HepG2 (cell line): ENCODE results near the gene SLC35A1. TPM values are rescaled to one million over a fixed set of nuclear protein-coding genes. Genes with fewer than 3 reads are reported as not detected.

Experiments used
- ATAC-seq: fragments of 200-7000 bp; cut with Tn5 transposase; 3 replicates; pipeline ENCODE4 v1.9.1; 2020; ENCODE audit warnings: mild to moderate bottlenecking, moderate library complexity
- Bru-seq: library from RNA; stranded (reverse); fragments of 400-500 nt; gene quantifications from one replicate; lab custom pipeline; 2021; lab: Mats Ljungman, UMichigan
- BruChase-seq, 2 experiments: library from RNA; stranded (reverse); fragments of 400-500 nt; gene quantifications; one replicate each; lab custom pipeline; 2021; lab: Mats Ljungman, UMichigan
- BruUV-seq: library from RNA; stranded (reverse); fragments of 400-500 nt; replicated peaks from 2 replicates; lab custom pipeline; 2021; lab: Mats Ljungman, UMichigan
- CTCF ChIA-PET: fragments of 300-600 bp; formaldehyde crosslinking; extraction: SDS; loops from one replicate; lab custom pipeline; 2021; ENCODE audit warnings: low total read pairs, inconsistent platforms, low intra/inter-chr PET ratio; lab: Yijun Ruan, JAX
- POLR2A ChIA-PET: fragments of 350-600 bp; sonication (Branson Sonifier 250); formaldehyde crosslinking; loops from one replicate; lab custom pipeline; 2020; ENCODE audit warnings: antibody characterized with exemption, inconsistent platforms; lab: Yijun Ruan, JAX
- DNase-seq: peaks from one replicate; pipeline ENCODE4 v3.0.0-alpha.2; 2015; ENCODE audit warnings: low spot score
- FAIRE-seq: peaks from 3 replicates; lab custom pipeline; 2011; peaks lifted over from hg19 to GRCh38; lab: Jason Lieb, UNC
- H2AFZ ChIP-seq: one replicate; pipeline ENCODE4 v1.6.1; 2011; ENCODE audit warnings: low read length, inconsistent platforms
- H3K27ac ChIP-seq: fragments of 300-600 bp; 3 replicates; pipeline ENCODE4 v1.8.0; 2011; ENCODE audit warnings: mixed run types, mild to moderate bottlenecking, mixed read lengths, low read length, inconsistent platforms; ENCODE audit not compliant: insufficient read depth; ENCODE audit errors: extremely low read length
- H3K27me3 ChIP-seq, 2 experiments: fragments of 200-600 bp in 1 of 2; 2 replicates in 1 of 2; 3 replicates in 1 of 2; pipeline versions ENCODE4 v1.6.0 to v1.8.0; 2011; ENCODE audit warnings: low read length in 2 of 2, mild to moderate bottlenecking in 2 of 2, moderate library complexity in 2 of 2, inconsistent platforms in 1 of 2; ENCODE audit not compliant: insufficient read depth in 2 of 2, control insufficient read depth in 1 of 2
- H3K36me3 ChIP-seq, 2 experiments: fragments of 200-600 bp in 1 of 2; replicated peaks in 1 of 2; 2 replicates in 1 of 2; 3 replicates in 1 of 2; pipeline versions ENCODE4 v1.5.1 to v1.8.0; 2011; ENCODE audit warnings: low read length in 2 of 2, inconsistent platforms in 1 of 2; ENCODE audit not compliant: insufficient read depth in 2 of 2, control insufficient read depth in 1 of 2
- H3K4me1 ChIP-seq: 2 replicates; pipeline ENCODE4 v1.5.1; 2012; ENCODE audit warnings: low read length, inconsistent platforms; ENCODE audit not compliant: insufficient read depth
- H3K4me2 ChIP-seq: 2 replicates; pipeline ENCODE4 v1.6.0; 2011; ENCODE audit warnings: low read depth, low read length, inconsistent platforms
- H3K4me3 ChIP-seq, 3 experiments: fragments of 200-600 bp in 1 of 3; sonication (generic), shearing (Covaris generic) in 1 of 3; replicated peaks in 1 of 3; 2 replicates each; pipeline ENCODE4 v1.5.1; 2011 to 2016; ENCODE audit warnings: low read length in 3 of 3, inconsistent platforms in 2 of 3, low read depth in 2 of 3, mild to moderate bottlenecking in 2 of 3, control low read depth in 1 of 3, mixed read lengths in 1 of 3; ENCODE audit not compliant: insufficient read depth in 1 of 3
- H3K79me2 ChIP-seq: one replicate; pipeline ENCODE4 v1.6.1; 2011; ENCODE audit warnings: low read length, inconsistent platforms; ENCODE audit not compliant: insufficient read depth
- H3K9ac ChIP-seq: 2 replicates; pipeline ENCODE4 v1.6.0; 2011; ENCODE audit warnings: mild to moderate bottlenecking, low read depth, low read length, inconsistent platforms; ENCODE audit not compliant: insufficient read depth
- H3K9me3 ChIP-seq: 2 replicates; pipeline ENCODE4 v1.5.1; 2012; ENCODE audit warnings: mild to moderate bottlenecking, low read length
- H4K20me1 ChIP-seq: 2 replicates; pipeline ENCODE4 v1.6.0; 2011; ENCODE audit warnings: inconsistent platforms, mild to moderate bottlenecking, low read length, moderate library complexity; ENCODE audit not compliant: insufficient read depth
- FOXA1 ChIP-seq, 2 experiments: fragments of 450-650 bp in 1 of 2; sonication (generic) in 1 of 2; formaldehyde crosslinking in 1 of 2; IDR thresholded peaks; 2 replicates each; pipeline versions ENCODE4 v1.4.0 to v1.6.1; 2016 to 2020; ENCODE audit warnings: missing genetic modification reagents in 1 of 2
- IRX3 ChIP-seq: sonication (generic); formaldehyde crosslinking; IDR thresholded peaks from 2 replicates; pipeline ENCODE4 v1.8.1; 2023; ENCODE audit warnings: mild to moderate bottlenecking, low read depth, missing genetic modification reagents, borderline replicate concordance
- KLF6 ChIP-seq: IDR thresholded peaks from 2 replicates; pipeline ENCODE4 v1.8.0; 2016; ENCODE audit warnings: missing biosample characterization, missing genetic modification reagents
- SIN3B ChIP-seq: fragments of 150-350 bp; IDR thresholded peaks from 2 replicates; pipeline ENCODE4 v1.6.1; 2014; ENCODE audit warnings: low read length
- ZNF557 ChIP-seq: sonication (generic); formaldehyde crosslinking; IDR thresholded peaks from 2 replicates; pipeline ENCODE4 v1.4.0; 2020; ENCODE audit warnings: missing genetic modification reagents
- ZNF619 ChIP-seq: sonication (generic); formaldehyde crosslinking; IDR thresholded peaks from 2 replicates; pipeline ENCODE4 v1.4.0; 2020; ENCODE audit warnings: mild to moderate bottlenecking, missing genetic modification reagents
- WGBS: methylation state at CpG from one replicate; pipeline ENCODE4 v1.1.6; 2017; ENCODE audit warnings: low lambda C conversion rate; 5-methylcytosine and 5-hydroxymethylcytosine counted together
- in situ Hi-C: cut with HindIII; loops from 2 replicates; pipeline ENCODE4 v1.10.0; 2017; ENCODE audit warnings: low pct_unique_long_range_greater_than_20kb; ENCODE audit not compliant: extremely low pct_ligation_motif_present
- intact Hi-C: fragments of 100-400 bp; cut with micrococcal nuclease; formaldehyde crosslinking; loops from one replicate; pipeline ENCODE4 v1.10.0; 2022; ENCODE audit not compliant: unreplicated experiment
- long read RNA-seq, 2 experiments: library from RNA in 1 of 2; library from polyadenylated mRNA in 1 of 2; stranded (forward) in 1 of 2; unstranded in 1 of 2; transcript quantifications; one replicate each; pipeline ENCODE4 v2.0.0, GENCODE V29; 2019 to 2022
- polyA minus RNA-seq, 3 experiments: library from RNA; depleted of rRNA, polyadenylated mRNA; stranded (reverse); fragments of >200 nt; gene quantifications; 2 replicates each; pipeline ENCODE4 v1.2.3, GENCODE V29; 2011; ENCODE audit warnings: low replicate concordance in 1 of 3
- polyA plus RNA-seq, 8 experiments: library from polyadenylated mRNA; depleted of rRNA in 3 of 8; stranded (reverse) in 7 of 8; unstranded in 1 of 8; fragments of >200 nt; fragmentation: Illumina TruSeq in 4 of 8; extraction: Trizol in 4 of 8; gene quantifications; 2 replicates each; pipeline versions ENCODE4 v1.2.1 to v1.2.3, GENCODE V29; 2011 to 2016; ENCODE audit warnings: low read depth in 4 of 8, missing spikeins in 1 of 8, mixed read lengths in 1 of 8; ENCODE audit not compliant: insufficient read depth in 1 of 8
- total RNA-seq, 5 experiments: library from RNA; depleted of rRNA; stranded (reverse); fragments of >200 nt; fragmentation: Illumina TruSeq; extraction: Trizol; gene quantifications; 2 replicates each; pipeline ENCODE4 v1.2.3, GENCODE V29; 2016; ENCODE audit warnings: low read depth in 1 of 5
- TF ChIP-seq, protein P1 (sequence below): fragments of 450-650 bp; IDR thresholded peaks from 2 replicates; pipeline ENCODE4 v1.6.1; 2016
- TF ChIP-seq, protein P2 (sequence below): sonication (generic); formaldehyde crosslinking; IDR thresholded peaks from 2 replicates; pipeline ENCODE4 v1.4.0; 2020; ENCODE audit warnings: mild to moderate bottlenecking, missing genetic modification reagents

SLC35A1 gene, protein sequence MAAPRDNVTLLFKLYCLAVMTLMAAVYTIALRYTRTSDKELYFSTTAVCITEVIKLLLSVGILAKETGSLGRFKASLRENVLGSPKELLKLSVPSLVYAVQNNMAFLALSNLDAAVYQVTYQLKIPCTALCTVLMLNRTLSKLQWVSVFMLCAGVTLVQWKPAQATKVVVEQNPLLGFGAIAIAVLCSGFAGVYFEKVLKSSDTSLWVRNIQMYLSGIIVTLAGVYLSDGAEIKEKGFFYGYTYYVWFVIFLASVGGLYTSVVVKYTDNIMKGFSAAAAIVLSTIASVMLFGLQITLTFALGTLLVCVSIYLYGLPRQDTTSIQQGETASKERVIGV
- total RNA-seq (2016; rRNA removed; fragmentation: Illumina TruSeq; extraction: Trizol) = 15.6 and 24.8 TPM in 2 replicates
- 3.0 and 4.8 TPM in 2 replicates for total RNA-seq (2016; cell fraction: cytosol; rRNA removed; fragmentation: Illumina TruSeq; extraction: Trizol; ENCODE audit: low read depth)
- 13.6 and 24.2 TPM in 2 replicates for total RNA-seq (2016; cell fraction: insoluble cytoplasmic fraction; rRNA removed; fragmentation: Illumina TruSeq; extraction: Trizol)
- total RNA-seq (2016; cell fraction: membrane; rRNA removed; fragmentation: Illumina TruSeq; extraction: Trizol) = 8.4 and 10.7 TPM in 2 replicates
- 22.2 and 26.7 TPM in 2 replicates for total RNA-seq (2016; cell fraction: nucleus; rRNA removed; fragmentation: Illumina TruSeq; extraction: Trizol)
- 20.4 and 25.1 TPM in 2 replicates for polyA plus RNA-seq (2011; rRNA removed)
- polyA plus RNA-seq (2011; cell fraction: cytosol; rRNA removed) = 8.6 and 13.3 TPM in 2 replicates
- 10.2 and 14.0 TPM in 2 replicates for polyA plus RNA-seq (2011; cell fraction: nucleus; rRNA removed)
- 15.3 and 16.9 TPM in 2 replicates for polyA plus RNA-seq (2012)
- 2.6 and 3.1 TPM in 2 replicates for polyA plus RNA-seq (2016; cell fraction: cytosol; fragmentation: Illumina TruSeq; extraction: Trizol; ENCODE audit: low read depth)
- polyA plus RNA-seq (2016; cell fraction: insoluble cytoplasmic fraction; fragmentation: Illumina TruSeq; extraction: Trizol; ENCODE audit: low read depth) = 11.7 and 13.5 TPM in 2 replicates
- 5.5 and 5.8 TPM in 2 replicates for polyA plus RNA-seq (2016; cell fraction: membrane; fragmentation: Illumina TruSeq; extraction: Trizol; ENCODE audit: low read depth)
- 36.5 and 40.7 TPM in 2 replicates for polyA plus RNA-seq (2016; cell fraction: nucleus; fragmentation: Illumina TruSeq; extraction: Trizol; ENCODE audit: insufficient read depth, low read depth)
- 10.6 and 11.7 TPM in 2 replicates for polyA minus RNA-seq (2011; rRNA and poly(A)+ RNA removed; ENCODE audit: low replicate concordance)
- 7.8 and 8.2 TPM in 2 replicates for polyA minus RNA-seq (2011; cell fraction: cytosol; rRNA and poly(A)+ RNA removed)
- 16.2 and 17.5 TPM in 2 replicates for polyA minus RNA-seq (2011; cell fraction: nucleus; rRNA and poly(A)+ RNA removed)
- Bru-seq, nascent RNA = percentile 66 among the genes with signal in this experiment
- BruChase-seq, experiment 1, labeled RNA remaining after a 6-hour chase = percentile 79 among the genes with signal in this experiment
- percentile 74 among the genes with signal in this experiment for BruChase-seq, experiment 2, labeled RNA remaining after a 2-hour chase
- long read RNA-seq, experiment 1, transcript SLC35A1-201 (8 exons, 1,851 nt) = major isoform, 7 of 12 reads
- long read RNA-seq, experiment 1, partial matches to known transcripts = 4 of 12 reads
- long read RNA-seq, experiment 1, other reads (novel, unspliced or antisense) = 1 of 12 reads
- long read RNA-seq, experiment 2, transcript SLC35A1-201 (8 exons, 1,851 nt) = major isoform, 8 of 18 reads
- long read RNA-seq, experiment 2, partial matches to known transcripts = 4 of 18 reads
- long read RNA-seq, experiment 2, other reads (novel, unspliced or antisense) = 6 of 18 reads

DNA sequence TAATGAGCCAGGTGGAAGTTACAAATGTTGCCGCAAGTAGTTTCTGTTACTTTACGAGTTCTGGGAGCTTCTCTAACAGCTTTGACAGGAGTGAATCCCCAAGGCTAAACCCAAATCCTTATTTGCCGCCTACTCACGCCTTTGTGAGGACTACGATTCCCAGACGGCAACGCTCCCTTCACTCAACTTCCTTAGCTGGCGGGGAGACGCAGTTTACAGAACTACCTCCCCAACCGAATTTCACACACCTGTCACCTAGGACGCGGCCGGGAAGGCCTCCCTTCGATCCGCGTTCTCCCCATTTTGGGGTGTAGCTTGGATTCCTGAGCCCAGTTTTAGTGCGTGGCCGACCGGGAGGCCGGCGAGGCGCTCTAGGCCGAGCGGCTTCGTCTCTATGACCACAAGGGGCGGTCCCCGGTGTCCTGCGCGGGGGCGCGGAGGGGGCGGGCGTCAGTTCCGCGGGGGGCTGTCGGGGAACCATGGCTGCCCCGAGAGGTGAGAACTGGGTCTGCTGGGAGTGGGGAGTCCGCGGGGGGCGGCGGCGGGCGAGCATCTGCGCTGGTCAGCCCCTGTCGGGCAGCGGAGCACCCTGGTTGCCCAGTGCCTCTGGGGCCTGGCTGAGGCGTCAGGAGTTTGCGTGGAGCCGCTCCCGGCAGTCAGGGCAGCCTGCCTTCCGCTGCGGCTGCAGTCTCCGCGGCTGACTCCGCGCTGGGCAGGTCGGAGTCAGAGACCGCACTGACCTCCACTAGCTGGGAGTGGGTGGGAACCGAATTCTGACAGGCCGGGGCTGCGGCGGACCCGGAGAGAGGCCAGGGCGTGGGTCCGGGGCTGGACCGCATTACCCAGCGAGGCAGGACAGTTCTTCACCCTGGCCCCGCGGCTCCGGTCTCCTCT is at the start of gene SLC35A1:
Gene SLC35A1, plus strand, starts transcription at position 450 of the 894 bp plus-strand sequence. Its CDS starts 30 bp downstream, at position 480.
- POLR2A ChIA-PET = no interaction called here
- H3K79me2 ChIP-seq = peaks cover 9% of the 10 kb centered on the region
- 0 out of 5 replicates have a peak, but pooled peaks cover 0 to 1% of the 10 kb centered on the region in 2 experiments for H3K36me3 ChIP-seq
- in situ Hi-C loops = no loop called here
- H3K4me3 ChIP-seq = peak within 1 kb of the TSS; percentile 91 to 100 (median 94)
- BruUV-seq = no TSS peak
- no peaks in the 10 kb centered on the region for H3K9me3 ChIP-seq
- H3K4me1 ChIP-seq = peaks cover 27% of the 10 kb centered on the region
- H4K20me1 ChIP-seq = no peaks in the 10 kb centered on the region
- no peaks in the 10 kb centered on the region; a peak in 1 of 5 replicates for H3K27me3 ChIP-seq
- H3K4me2 ChIP-seq = peak within 1 kb of the TSS; percentile 96
- H3K9ac ChIP-seq = peak within 1 kb of the TSS; percentile 85
- H2AFZ ChIP-seq = peak within 1 kb of the TSS; percentile 99
- ATAC-seq (peak; percentile 98), FAIRE-seq (peak; percentile 81), DNase-seq (peak; percentile 60)
- intact Hi-C loops = loop anchor here (1.0 to 5.0 kb wide), 3 partner anchors 65 to 150 kb away; partner anchors contain the start of genes CFAP206 and SMIM8
- CTCF ChIA-PET = no interaction called here
- 0% methylated on average over 12 of the region's 70 CpGs for WGBS
- peak within 1 kb of the TSS; percentile 71 for H3K27ac ChIP-seq
- no peak for TF ChIP-seq ZNF619 (CRISPR knock-in tag)
- no peak for TF ChIP-seq SIN3B
- TF ChIP-seq, protein P1, sequence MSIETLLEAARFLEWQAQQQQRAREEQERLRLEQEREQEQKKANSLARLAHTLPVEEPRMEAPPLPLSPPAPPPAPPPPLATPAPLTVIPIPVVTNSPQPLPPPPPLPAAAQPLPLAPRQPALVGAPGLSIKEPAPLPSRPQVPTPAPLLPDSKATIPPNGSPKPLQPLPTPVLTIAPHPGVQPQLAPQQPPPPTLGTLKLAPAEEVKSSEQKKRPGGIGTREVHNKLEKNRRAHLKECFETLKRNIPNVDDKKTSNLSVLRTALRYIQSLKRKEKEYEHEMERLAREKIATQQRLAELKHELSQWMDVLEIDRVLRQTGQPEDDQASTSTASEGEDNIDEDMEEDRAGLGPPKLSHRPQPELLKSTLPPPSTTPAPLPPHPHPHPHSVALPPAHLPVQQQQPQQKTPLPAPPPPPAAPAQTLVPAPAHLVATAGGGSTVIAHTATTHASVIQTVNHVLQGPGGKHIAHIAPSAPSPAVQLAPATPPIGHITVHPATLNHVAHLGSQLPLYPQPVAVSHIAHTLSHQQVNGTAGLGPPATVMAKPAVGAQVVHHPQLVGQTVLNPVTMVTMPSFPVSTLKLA = no peak
- TF ChIP-seq IRX3 = no peak
- TF ChIP-seq, protein P2, sequence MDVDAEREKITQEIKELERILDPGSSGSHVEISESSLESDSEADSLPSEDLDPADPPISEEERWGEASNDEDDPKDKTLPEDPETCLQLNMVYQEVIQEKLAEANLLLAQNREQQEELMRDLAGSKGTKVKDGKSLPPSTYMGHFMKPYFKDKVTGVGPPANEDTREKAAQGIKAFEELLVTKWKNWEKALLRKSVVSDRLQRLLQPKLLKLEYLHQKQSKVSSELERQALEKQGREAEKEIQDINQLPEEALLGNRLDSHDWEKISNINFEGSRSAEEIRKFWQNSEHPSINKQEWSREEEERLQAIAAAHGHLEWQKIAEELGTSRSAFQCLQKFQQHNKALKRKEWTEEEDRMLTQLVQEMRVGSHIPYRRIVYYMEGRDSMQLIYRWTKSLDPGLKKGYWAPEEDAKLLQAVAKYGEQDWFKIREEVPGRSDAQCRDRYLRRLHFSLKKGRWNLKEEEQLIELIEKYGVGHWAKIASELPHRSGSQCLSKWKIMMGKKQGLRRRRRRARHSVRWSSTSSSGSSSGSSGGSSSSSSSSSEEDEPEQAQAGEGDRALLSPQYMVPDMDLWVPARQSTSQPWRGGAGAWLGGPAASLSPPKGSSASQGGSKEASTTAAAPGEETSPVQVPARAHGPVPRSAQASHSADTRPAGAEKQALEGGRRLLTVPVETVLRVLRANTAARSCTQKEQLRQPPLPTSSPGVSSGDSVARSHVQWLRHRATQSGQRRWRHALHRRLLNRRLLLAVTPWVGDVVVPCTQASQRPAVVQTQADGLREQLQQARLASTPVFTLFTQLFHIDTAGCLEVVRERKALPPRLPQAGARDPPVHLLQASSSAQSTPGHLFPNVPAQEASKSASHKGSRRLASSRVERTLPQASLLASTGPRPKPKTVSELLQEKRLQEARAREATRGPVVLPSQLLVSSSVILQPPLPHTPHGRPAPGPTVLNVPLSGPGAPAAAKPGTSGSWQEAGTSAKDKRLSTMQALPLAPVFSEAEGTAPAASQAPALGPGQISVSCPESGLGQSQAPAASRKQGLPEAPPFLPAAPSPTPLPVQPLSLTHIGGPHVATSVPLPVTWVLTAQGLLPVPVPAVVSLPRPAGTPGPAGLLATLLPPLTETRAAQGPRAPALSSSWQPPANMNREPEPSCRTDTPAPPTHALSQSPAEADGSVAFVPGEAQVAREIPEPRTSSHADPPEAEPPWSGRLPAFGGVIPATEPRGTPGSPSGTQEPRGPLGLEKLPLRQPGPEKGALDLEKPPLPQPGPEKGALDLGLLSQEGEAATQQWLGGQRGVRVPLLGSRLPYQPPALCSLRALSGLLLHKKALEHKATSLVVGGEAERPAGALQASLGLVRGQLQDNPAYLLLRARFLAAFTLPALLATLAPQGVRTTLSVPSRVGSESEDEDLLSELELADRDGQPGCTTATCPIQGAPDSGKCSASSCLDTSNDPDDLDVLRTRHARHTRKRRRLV (CRISPR knock-in tag) = peak; percentile 88
- no peak; the same call in 1 of the 2 replicates for TF ChIP-seq ZNF557
- TF ChIP-seq FOXA1 (IDR thresholded peaks at IDR 0.05) = no peak
- 0 out of 2 replicates have a peak, but pooled peaks have one; percentile 35 for TF ChIP-seq FOXA1 (CRISPR knock-in tag; IDR thresholded peaks at IDR 0.05)
- TF ChIP-seq KLF6 = no peak; the same call in 1 of the 2 replicates
